Neural progenitor cell (in vitro differentiated cells): ENCODE data around the gene ZNF324. TPM values are rescaled to one million over a fixed set of nuclear protein-coding genes. Genes with fewer than 3 reads are reported as not detected.

Experiments
- DNase-seq: peaks from one replicate; pipeline ENCODE4 v3.0.0-alpha.2; 2016; ENCODE audit warnings: low spot score
- H2AFZ ChIP-seq: fragments of 200-600 bp; sonication (generic); replicated peaks from 2 replicates; pipeline ENCODE4 v1.6.1; 2016; ENCODE audit warnings: antibody characterized with exemption
- H3F3A ChIP-seq: fragments of 200-600 bp; sonication (generic); 2 replicates; pipeline ENCODE4 v1.6.1; 2016; ENCODE audit warnings: antibody characterized with exemption, low read depth
- H3K27ac ChIP-seq: fragments of 200-600 bp; sonication (generic); 2 replicates; pipeline ENCODE4 v1.5.1; 2016; ENCODE audit warnings: mild to moderate bottlenecking
- H3K27me3 ChIP-seq: fragments of 200-600 bp; sonication (generic); 2 replicates; pipeline ENCODE4 v1.6.1; 2016; ENCODE audit warnings: mild to moderate bottlenecking, moderate library complexity
- H3K36me3 ChIP-seq: fragments of 200-600 bp; sonication (generic); 2 replicates; pipeline ENCODE4 v1.5.1; 2016
- H3K4me1 ChIP-seq: fragments of 200-600 bp; sonication (generic); 2 replicates; pipeline ENCODE4 v1.6.1; 2016; ENCODE audit warnings: mixed run types
- H3K4me2 ChIP-seq: fragments of 200-600 bp; sonication (generic); 2 replicates; pipeline ENCODE4 v1.6.1; 2016
- H3K4me3 ChIP-seq: fragments of 200-600 bp; sonication (generic); 2 replicates; pipeline ENCODE4 v1.5.1; 2016
- H3K79me2 ChIP-seq: fragments of 200-600 bp; sonication (generic); 2 replicates; pipeline ENCODE4 v1.6.1; 2016; ENCODE audit warnings: low read depth
- H3K9ac ChIP-seq: fragments of 200-600 bp; sonication (generic); 2 replicates; pipeline ENCODE4 v1.6.1; 2016
- H3K9me3 ChIP-seq: fragments of 200-600 bp; sonication (generic); 2 replicates; pipeline ENCODE4 v1.5.1; 2016; ENCODE audit warnings: low read depth
- H4K20me1 ChIP-seq: fragments of 200-600 bp; sonication (generic); 2 replicates; pipeline ENCODE4 v1.6.1; 2016; ENCODE audit warnings: low read depth
- H3K27ac Mint-ChIP-seq: 3 replicates; pipeline ENCODE4 v1.8.0; 2021; ENCODE audit warnings: mixed read lengths
- H3K27me3 Mint-ChIP-seq: 2 replicates; pipeline ENCODE4 v1.8.0; 2022; ENCODE audit warnings: low read depth, mild to moderate bottlenecking, inconsistent platforms, moderate library complexity, mixed read lengths; ENCODE audit not compliant: insufficient read depth
- H3K36me3 Mint-ChIP-seq: 3 replicates; pipeline ENCODE4 v1.8.0; 2021; ENCODE audit warnings: mixed read lengths
- H3K4me1 Mint-ChIP-seq: 3 replicates; pipeline ENCODE4 v1.8.0; 2021; ENCODE audit warnings: mixed read lengths
- H3K4me3 Mint-ChIP-seq: 3 replicates; pipeline ENCODE4 v1.8.0; 2021; ENCODE audit warnings: mild to moderate bottlenecking, moderate library complexity, mixed read lengths
- H3K9me3 Mint-ChIP-seq: 3 replicates; pipeline ENCODE4 v1.8.0; 2020; ENCODE audit warnings: mixed read lengths
- CTCF ChIP-seq: fragments of 200-600 bp; sonication (generic); IDR thresholded peaks from 2 replicates; pipeline ENCODE4 v1.5.1; 2017; ENCODE audit warnings: antibody characterized with exemption, mild to moderate bottlenecking
- EZH2 ChIP-seq: fragments of 200-600 bp; sonication (generic); IDR thresholded peaks from 2 replicates; pipeline ENCODE4 v1.6.1; 2017; ENCODE audit warnings: antibody characterized with exemption, mild to moderate bottlenecking, moderate library complexity
- EZH2phosphoT487 ChIP-seq: fragments of 200-600 bp; sonication (generic); IDR thresholded peaks from 2 replicates; pipeline ENCODE4 v1.6.1; 2017; ENCODE audit warnings: antibody characterized with exemption
- total RNA-seq: library from RNA; depleted of rRNA; stranded (reverse); fragments of >200 nt; gene quantifications from 2 replicates; pipeline ENCODE4 v1.2.3, GENCODE V29; 2015; ENCODE audit warnings: low replicate concordance

The ZNF324 gene
- total RNA-seq, 1 donor from 2014 or later, result 4.2 TPM

GRCh38 chr19:58516246-58516836, 49.5 kb downstream of the ZNF324 start:
- H3K9me3 ChIP-seq, result no peaks in the 10 kb centered on the region
- no peaks in the 10 kb centered on the region for H3K27me3 ChIP-seq
- H3K36me3 ChIP-seq, result no peaks in the 10 kb centered on the region
- no peak for TF ChIP-seq EZH2
- TF ChIP-seq CTCF, result no peak
- TF ChIP-seq EZH2phosphoT487, result no peak
- H3K4me3 Mint-ChIP-seq, result no peak overlapping the region
- H3K9me3 Mint-ChIP-seq, result no peaks in the 10 kb centered on the region
- peaks cover 8% of the 10 kb centered on the region for H3K27me3 Mint-ChIP-seq
- no peak overlapping the region for H3K9ac ChIP-seq
- no peak overlapping the region for H3K4me2 ChIP-seq
- DNase-seq, result no peak
- H3F3A ChIP-seq, result peaks cover 47% of the 10 kb centered on the region
- peaks cover 13% of the 10 kb centered on the region for H3K36me3 Mint-ChIP-seq
- no peak overlapping the region for H3K27ac Mint-ChIP-seq
- H3K27ac ChIP-seq, result no peak overlapping the region
- no peak overlapping the region for H2AFZ ChIP-seq
- H3K4me1 Mint-ChIP-seq, result peaks cover 30% of the 10 kb centered on the region
- peaks cover 49% of the 10 kb centered on the region for H3K79me2 ChIP-seq
- no peak overlapping the region for H3K4me3 ChIP-seq
- H4K20me1 ChIP-seq, result peaks cover 8% of the 10 kb centered on the region
- H3K4me1 ChIP-seq, result peaks cover 16% of the 10 kb centered on the region

GRCh38 chr19:58516964-58517833, 50.3 kb downstream of the ZNF324 start:
- H3K4me3 Mint-ChIP-seq, result no peak overlapping the region
- Histone ChIP-seq H4K20me1 (peaks cover 8% of the 10 kb centered on the region), H3F3A (peaks cover 51% of the 10 kb centered on the region), H3K36me3 (no peaks in the 10 kb centered on the region), H3K79me2 (peaks cover 49% of the 10 kb centered on the region), H3K4me3 (no peak overlapping the region), H3K27ac (no peak overlapping the region), H3K9ac (no peak overlapping the region), H3K4me2 (no peak overlapping the region), H3K4me1 (peaks cover 16% of the 10 kb centered on the region), H3K9me3 (no peaks in the 10 kb centered on the region), H3K27me3 (no peaks in the 10 kb centered on the region), H2AFZ (no peak overlapping the region)
- no peaks in the 10 kb centered on the region for H3K9me3 Mint-ChIP-seq
- TF ChIP-seq CTCF (peak; percentile 34), EZH2phosphoT487 (no peak), EZH2 (no peak)
- no peak for DNase-seq
- H3K36me3 Mint-ChIP-seq, result peaks cover 13% of the 10 kb centered on the region
- peaks cover 33% of the 10 kb centered on the region for H3K4me1 Mint-ChIP-seq
- peaks cover 8% of the 10 kb centered on the region for H3K27me3 Mint-ChIP-seq
- no peak overlapping the region for H3K27ac Mint-ChIP-seq

GRCh38 chr19:58518256-58519086, 51.6 kb downstream of the ZNF324 start:
- Mint-ChIP-seq H3K4me1 (peaks cover 33% of the 10 kb centered on the region), H3K4me3 (peak overlapping the region; percentile 94), H3K27me3 (peaks cover 12% of the 10 kb centered on the region), H3K36me3 (peaks cover 13% of the 10 kb centered on the region), H3K9me3 (no peaks in the 10 kb centered on the region), H3K27ac (peak overlapping the region; percentile 99)
- Histone ChIP-seq H3K79me2 (peaks cover 49% of the 10 kb centered on the region), H3K9me3 (no peaks in the 10 kb centered on the region), H3F3A (peaks cover 60% of the 10 kb centered on the region), H3K9ac (peak overlapping the region; percentile 56), H2AFZ (no peak overlapping the region), H3K4me2 (peak overlapping the region; percentile 87), H3K36me3 (no peaks in the 10 kb centered on the region), H3K27ac (peak overlapping the region; percentile 69), H3K4me1 (peaks cover 16% of the 10 kb centered on the region), H3K27me3 (no peaks in the 10 kb centered on the region), H3K4me3 (peak overlapping the region; percentile 54), H4K20me1 (peaks cover 4% of the 10 kb centered on the region)
- no peak for DNase-seq
- TF ChIP-seq CTCF (no peak), EZH2phosphoT487 (no peak), EZH2 (no peak)
